Stimulated activated CD8-positive, alpha-beta memory T cell treated with anti-CD3 and anti-CD28 coated beads, Interleukin-7, amount 100 ng/mL, for 1 hour (primary cell): ENCODE measurements around the gene GAD2.

Experiments
- DNase-seq, 2 donors: peaks; one replicate each; pipeline ENCODE4 v3.0.0-alpha.2; 2020; ENCODE audit warnings: low read depth in 2 of 2

The GAD2 gene

DNA sequence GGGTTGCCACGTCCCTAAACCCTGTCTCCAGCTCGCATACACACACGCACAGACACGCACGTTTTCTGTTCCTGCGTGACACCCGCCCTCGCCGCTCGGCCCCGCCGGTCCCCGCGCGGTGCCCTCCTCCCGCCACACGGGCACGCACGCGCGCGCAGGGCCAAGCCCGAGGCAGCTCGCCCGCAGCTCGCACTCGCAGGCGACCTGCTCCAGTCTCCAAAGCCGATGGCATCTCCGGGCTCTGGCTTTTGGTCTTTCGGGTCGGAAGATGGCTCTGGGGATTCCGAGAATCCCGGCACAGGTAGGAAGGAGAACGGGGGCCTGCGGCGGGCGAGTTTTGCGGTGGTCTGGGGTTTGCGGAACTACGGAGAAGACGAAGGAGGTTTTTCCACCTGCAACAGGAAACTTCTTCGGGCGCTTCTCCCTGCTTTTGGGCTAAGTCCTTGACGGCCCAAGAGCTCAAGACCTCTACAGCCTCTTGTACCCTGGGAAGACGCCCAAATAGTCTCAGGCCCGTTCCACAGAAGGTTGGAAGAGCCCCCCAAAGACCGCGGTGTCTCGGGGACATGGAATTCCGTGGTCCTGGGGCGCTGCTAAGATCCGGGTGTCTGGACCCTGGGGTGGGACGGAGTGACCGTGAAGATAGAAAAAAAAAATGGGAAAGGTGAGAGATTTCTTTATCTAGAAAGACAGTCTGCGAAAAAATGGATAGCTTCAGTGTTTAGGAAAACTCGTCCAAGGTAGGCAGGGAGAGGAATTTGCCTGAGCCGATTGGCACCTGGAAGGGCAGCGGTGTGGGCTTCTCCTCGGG is at the start of gene GAD2:
GAD2 (plus strand) TSS at position 190 of the 811 bp plus-strand sequence; CDS start at position 226, 36 bp downstream.
- DNase-seq = no peak

GRCh38 chr10:26169466-26169865 is 47.1 kb upstream of the GAD2 start:
- DNase-seq = no peak

GRCh38 chr10:26172131-26172530 is 44.4 kb upstream of the GAD2 start:
- DNase-seq = no peak

DNA sequence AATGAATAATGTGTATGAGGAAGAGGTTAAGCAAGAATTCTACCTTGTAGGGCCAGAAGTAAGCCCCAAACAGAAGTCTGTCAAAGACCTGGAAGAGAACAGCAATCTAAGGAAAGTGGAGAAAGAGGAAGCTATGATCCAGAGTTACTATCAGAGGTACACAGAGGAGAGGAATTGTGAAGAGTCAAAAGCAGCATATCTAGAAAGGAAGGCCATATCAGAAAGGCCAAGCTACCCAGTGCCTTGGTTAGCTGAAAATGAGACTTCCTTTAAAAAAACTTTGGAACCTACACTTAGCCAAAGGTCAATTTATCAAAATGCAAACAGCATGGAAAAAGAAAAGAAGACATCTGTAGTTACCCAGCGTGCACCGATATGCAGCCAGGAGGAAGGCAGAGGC is 42.7 kb upstream of the GAD2 start:
- DNase-seq = no peak

- no peak for DNase-seq
Observed at GRCh38 chr10:26177341-26177740, 39.2 kb upstream of the GAD2 start.

DNA sequence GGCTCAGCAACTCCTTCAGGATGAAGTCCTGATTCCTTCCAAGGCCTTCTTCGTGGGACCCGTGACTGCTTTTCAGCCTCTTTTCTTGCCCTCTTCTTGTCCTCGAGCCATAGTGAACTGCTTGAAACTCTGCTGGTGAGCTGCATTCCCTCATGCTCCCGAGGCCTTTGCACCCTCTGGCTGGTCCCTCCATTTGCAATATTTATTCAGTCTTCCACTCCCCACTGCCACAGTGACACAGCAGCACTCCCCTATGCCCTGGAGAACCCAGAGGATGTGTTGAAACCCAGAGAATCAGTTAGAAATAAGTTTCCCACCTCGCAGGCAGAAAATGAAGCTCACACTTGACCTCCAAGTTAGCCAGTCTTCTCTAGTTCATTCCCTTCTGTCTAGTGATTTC is 22.3 kb upstream of the GAD2 start:
- no peak for DNase-seq

DNA sequence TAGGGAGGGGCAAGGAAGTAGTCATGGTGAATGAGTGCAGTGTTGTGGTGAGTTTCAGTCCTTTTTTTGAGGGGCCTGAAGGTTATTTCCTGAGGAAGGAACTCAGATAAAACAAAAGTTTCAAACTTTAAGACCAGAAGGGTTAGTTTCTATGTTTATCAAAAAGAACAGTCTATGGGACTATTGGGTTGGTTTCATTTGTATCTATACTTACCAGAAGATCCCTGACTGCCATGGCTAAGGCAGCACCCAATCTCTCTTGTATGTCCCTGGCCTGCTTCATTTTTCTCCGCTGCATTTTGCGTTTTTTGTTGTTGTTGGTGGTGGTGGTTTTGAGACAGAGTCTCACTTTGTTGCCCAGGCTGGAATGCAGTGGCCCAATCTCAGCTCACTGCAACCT is 19.3 kb upstream of the GAD2 start:
- DNase-seq = no peak

- no peak for DNase-seq
Observed at GRCh38 chr10:26198119-26198518, 18.5 kb upstream of the GAD2 start.

- DNase-seq = no peak
Observed at GRCh38 chr10:26199841-26200240, 16.7 kb upstream of the GAD2 start.

GRCh38 chr10:26205223-26205622 is 11.4 kb upstream of the GAD2 start:
- no peak for DNase-seq

GRCh38 chr10:26211781-26212444 is 4.7 kb upstream of the GAD2 start:
- DNase-seq = no peak

DNA sequence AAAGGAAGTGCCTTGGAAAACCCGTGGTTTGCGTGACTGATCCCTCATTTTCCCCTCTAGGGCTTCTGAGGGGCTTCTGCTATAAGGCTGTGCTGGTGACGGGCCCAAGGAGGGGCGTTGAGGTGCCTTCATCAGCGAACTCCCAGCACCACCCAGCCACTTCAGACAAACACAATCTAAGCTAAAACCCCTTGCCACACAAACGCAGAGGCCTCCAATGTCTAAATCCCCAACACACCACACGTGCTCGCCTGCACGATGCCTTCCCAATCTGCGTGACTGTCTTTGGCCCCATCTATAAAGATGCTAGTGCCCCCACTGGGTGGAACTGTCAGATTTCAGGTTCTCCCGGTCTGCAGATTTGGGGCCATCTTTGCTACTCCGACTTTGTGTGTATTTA is 4.1 kb upstream of the GAD2 start:
- DNase-seq = no peak

DNA sequence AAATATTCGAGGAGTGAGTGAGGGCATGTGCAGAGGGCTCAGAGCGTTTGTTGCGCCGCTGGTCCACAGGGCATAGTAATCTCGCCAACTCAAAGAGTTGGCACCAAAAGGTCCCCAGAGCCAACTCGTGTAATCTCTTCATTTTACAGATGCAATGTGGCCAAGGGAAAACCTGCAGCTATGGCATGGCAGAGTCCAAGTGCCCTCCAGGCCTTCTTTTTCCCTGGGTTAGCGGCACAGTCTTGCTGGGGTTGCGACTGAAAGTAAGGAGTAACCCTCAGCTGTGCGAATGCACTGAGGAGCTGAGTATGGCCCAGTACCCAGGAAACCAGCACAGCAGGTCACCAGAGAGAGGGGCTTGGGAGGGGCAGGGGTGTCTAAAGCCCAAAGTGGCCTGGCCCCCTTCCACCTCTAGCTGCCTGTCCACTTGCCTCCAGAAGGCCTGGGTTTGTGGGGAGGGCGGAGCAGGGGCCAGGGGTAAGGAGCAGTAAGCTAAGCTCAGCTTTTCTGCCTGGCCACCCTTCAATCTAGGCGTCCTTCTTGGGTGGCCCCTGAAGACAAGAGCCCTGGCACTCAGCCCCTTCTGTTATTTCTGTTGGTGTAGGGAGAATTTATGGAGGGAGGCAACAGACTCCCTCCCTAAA is 3.3 kb upstream of the GAD2 start:
- no peak for DNase-seq

DNA sequence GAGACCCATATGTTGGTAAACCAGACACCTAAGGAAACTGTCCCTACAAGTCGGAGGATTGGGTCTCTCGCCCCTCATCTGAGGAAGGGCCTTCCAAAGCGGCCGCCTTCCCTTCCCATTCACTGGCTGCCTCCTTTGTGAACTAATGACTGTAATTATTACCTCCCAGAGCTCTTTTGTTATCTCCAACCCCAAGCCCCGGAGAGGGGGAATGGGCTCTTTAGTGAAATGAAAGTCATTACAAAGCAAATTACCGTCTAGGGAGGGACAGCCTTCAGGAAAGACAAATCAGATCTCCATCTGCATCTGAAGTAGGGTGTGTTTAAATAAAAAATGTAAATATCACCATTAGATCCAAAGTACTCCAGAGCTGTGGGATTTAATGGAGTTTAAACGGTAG is 2.6 kb upstream of the GAD2 start:
- no peak for DNase-seq

DNA sequence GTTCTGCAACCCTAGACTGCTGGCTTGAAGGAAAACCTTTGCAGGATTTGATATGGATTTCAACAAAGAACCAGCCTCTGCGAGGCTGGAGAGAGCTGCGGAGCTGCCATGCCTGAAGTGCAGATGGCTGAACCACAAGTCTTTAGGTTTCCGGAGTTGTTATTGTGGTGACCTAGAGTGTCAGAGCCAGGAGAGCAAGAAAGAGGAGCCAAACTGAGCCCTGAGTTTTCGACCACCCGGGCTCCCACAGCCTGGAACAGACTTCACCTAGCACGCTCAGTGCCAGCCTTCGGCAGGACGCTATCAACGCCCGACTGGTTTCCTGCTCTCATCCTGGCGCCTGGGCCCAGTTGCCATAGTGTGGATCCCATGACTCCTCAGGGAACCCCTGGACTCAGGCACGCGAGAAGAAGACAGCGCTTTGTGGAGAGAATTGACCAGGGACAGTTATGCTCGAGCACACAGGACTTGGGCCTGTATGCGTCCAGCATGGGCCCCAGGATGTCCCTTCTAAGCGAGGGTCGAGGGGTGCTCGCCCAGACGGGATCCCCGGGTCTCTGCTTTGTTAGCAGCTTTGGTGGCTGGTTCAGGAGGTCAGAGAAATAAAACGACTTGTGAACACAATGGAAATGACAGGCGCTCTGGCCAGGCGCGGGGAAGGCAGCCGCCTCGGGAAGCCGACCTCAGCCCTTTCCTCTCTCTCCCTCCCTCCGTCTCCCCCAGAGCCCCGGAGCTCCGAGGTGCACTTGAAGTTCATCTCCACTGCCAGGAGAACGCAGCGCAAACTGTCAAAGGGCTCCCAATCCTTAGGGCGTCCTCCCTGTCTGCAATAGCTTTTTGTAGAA is 1.8 kb upstream of the GAD2 start:
- DNase-seq = no peak

DNA sequence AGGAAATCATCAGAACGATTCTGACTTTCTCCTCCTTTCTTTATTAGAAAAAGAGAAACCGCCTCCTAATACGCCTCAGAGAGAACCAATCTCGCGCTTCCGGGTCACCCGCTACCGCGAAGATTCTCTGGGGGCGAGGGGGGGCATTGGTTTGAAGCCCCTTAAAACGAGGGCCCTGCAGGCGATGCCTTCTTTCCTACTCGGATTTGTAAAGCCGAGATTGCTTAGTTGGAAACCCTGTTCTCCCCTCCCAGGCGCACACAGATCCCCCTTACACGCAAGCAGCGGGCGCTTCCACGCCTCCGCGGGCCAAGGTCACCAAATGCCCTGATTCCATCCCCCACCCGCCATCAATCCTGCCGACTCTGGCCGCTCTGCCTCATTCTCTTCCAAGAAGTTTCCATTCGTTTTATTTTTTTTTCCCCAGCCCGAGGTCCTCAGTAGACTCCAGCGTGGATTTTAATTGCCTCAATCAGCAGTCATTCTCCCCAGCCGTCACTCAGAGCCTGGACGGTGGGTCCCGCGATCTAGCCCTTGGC is 1.1 kb upstream of the GAD2 start:
- DNase-seq = no peak

DNA sequence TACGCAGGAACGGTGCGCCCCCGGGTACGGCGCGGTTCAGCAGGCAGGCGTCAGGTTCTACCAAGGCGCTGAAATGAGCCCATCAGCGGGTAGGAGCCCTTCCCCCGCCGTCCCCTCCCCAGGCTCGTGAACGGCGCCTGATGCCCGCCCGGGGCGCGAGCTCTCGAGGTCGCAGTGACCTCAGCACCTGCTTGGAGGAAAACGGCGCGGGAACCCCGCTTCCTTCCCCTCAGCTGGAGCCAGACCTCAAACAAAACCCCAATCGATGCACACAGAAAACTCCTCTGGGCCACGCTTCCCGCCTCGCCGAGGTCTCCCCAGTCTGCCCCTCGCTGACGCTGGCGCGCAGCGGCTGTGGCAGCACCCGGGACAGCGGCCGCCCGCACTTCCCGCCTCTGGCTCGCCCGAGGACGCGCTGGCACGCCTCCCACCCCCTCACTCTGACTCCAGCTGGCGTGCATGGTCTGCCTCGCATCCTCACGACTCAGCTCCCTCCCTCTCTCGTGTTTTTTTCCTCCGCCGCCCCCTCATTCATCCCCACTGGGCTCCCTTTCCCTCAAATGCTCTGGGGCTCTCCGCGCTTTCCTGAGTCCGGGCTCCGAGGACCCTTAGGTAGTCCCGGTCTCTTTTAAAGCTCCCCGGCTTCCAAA is 514 bp upstream of the GAD2 start:
- no peak for DNase-seq

GRCh38 chr10:26217396-26218086 is 967 bp downstream of the GAD2 start:
- DNase-seq = no peak

GRCh38 chr10:26219676-26220075 is 3.1 kb downstream of the GAD2 start:
- no peak for DNase-seq

DNA sequence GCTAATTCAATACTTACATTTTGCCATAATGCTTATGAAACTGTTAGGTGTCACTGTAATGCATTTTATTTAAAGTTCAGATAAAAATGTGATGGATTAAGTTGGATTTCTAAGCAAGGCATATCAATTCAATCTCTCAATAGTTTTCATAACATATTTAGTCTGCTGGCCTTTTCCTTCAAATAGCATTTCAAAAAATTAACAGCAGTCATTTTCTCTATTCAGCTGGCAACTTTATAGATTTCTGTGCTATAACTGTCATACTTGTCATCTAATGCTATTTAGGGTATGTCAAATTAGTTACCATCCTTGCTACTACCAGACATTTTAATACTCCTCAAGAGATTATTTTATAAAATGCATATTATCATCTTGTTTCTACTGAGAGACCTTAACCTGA is 4.3 kb downstream of the GAD2 start:
- no peak for DNase-seq

- DNase-seq = no peak
Observed at GRCh38 chr10:26221541-26221940, 5.0 kb downstream of the GAD2 start.
